LNCaP clone FGC (cell line): ENCODE results near the gene DCLK2.

Source experiments
- DNase-seq: peaks from one replicate; pipeline ENCODE4 v3.0.0-alpha.2; 2011; ENCODE audit warnings: low read depth
- H3K4me3 ChIP-seq: 2 replicates; pipeline ENCODE4 v1.5.1; 2011; ENCODE audit warnings: mild to moderate bottlenecking, low read depth, low read length, control low read depth
- TF ChIP-seq, protein P1 (sequence below): IDR thresholded peaks from 2 replicates; pipeline ENCODE4 v1.5.1; 2012; ENCODE audit warnings: mild to moderate bottlenecking; ENCODE audit not compliant: control insufficient read depth, insufficient read depth; ENCODE audit errors: extremely low read depth

The DCLK2 gene

DNA sequence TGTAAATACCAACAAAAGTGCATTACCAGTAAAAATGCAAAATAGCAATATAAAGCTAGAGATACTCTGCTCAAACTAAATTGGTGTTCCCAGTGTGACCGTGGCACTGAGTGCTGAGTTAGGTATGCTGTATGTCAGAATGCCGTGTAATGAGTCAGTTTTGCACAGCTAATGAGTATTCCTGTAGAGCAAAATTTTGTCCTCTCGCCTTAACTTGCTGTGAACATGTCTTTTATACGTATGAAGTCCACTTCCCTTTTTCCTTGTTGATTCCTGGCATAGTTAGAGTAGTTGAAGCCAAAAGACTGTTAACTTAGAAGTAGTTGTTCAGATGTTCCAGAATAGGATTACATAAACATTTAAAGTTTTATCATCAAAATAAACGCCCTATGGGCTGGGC is 11.5 kb downstream of the DCLK2 start:
- no peak overlapping the region for H3K4me3 ChIP-seq
- DNase-seq = no peak
- TF ChIP-seq, protein P1, sequence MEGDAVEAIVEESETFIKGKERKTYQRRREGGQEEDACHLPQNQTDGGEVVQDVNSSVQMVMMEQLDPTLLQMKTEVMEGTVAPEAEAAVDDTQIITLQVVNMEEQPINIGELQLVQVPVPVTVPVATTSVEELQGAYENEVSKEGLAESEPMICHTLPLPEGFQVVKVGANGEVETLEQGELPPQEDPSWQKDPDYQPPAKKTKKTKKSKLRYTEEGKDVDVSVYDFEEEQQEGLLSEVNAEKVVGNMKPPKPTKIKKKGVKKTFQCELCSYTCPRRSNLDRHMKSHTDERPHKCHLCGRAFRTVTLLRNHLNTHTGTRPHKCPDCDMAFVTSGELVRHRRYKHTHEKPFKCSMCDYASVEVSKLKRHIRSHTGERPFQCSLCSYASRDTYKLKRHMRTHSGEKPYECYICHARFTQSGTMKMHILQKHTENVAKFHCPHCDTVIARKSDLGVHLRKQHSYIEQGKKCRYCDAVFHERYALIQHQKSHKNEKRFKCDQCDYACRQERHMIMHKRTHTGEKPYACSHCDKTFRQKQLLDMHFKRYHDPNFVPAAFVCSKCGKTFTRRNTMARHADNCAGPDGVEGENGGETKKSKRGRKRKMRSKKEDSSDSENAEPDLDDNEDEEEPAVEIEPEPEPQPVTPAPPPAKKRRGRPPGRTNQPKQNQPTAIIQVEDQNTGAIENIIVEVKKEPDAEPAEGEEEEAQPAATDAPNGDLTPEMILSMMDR = no peak

DNA sequence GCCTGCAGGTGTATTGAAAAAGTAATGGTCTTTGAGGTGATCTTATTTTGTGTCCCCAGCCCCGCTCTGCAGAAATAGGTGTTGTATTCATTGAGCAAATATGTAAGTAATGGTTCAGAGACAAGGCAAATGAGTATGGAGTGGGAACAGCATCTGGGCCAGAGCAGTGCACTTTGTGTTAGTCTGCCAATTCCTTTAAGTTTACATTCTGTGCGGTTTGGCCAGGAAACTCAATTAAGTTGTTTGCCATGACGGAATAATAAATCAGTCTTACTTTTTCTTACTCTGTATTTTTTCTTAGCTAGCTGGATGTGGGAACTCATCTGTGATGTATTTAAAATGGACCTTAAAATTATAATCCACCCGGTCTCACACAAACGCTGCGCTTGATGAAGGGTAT is 12.6 kb downstream of the DCLK2 start:
- TF ChIP-seq, protein P1 = no peak
- DNase-seq = peak; percentile 63
- no peak overlapping the region for H3K4me3 ChIP-seq

DNA sequence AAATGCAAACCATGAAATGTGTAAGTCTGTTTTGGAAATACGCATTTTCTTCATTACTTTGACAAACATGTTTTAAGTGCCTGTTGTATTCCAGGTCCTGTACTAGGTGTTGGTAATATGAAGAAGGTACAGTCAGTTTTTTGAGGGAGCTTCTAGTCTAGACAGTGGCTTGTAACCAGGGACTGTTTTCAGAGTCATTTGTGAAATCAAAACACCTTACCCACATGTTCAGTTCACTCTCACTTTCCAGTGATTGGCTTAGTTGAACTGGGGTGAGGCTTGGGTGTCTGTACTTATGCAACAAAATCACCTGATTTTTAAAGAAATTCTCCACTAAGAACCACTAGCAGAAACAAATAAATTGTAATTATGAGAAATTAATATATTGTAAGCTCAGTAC is 16.4 kb downstream of the DCLK2 start:
- H3K4me3 ChIP-seq = no peak overlapping the region
- TF ChIP-seq, protein P1 = no peak
- no peak for DNase-seq

DNA sequence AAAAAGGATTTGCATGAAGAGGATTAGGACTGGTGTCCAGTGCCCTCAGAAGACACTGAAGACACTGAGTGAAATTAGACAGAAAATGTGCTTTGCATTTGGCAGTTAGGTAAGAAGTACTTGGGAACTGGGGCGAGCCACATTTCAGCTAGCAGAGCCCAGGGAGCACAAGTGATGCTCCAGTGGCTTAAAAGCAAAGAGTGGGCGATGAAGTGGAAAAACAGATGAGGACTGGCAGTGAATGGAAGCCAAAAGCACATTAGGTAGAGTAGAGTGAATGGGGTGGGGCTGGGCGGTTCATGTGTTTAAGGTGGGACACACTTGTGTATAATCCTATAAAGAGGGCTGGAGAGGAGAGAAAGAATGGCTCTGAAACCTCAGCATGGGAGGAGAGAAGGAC is 18.4 kb downstream of the DCLK2 start:
- TF ChIP-seq, protein P1 = no peak
- DNase-seq = no peak
- no peak overlapping the region for H3K4me3 ChIP-seq

DNA sequence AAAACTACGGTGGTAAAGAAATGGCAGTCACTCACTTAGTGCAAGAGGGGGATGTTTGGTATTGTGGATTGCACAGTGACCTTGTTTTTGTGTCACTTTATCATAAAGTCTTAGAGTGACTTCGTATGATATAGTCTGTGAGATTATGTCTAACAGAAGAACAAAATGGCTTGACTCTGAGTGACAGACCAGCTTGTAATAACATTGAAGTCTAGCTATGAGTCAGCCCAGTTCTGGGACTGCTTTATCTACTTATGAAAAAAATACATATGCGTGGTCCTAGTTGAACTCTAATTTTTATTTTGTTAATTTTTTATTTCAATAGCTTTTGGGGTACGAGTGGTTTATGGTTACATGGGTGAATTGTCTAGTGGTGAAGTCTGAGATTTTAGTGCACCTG is 20.0 kb downstream of the DCLK2 start:
- DNase-seq = no peak
- no peak overlapping the region for H3K4me3 ChIP-seq
- TF ChIP-seq, protein P1 = no peak

DNA sequence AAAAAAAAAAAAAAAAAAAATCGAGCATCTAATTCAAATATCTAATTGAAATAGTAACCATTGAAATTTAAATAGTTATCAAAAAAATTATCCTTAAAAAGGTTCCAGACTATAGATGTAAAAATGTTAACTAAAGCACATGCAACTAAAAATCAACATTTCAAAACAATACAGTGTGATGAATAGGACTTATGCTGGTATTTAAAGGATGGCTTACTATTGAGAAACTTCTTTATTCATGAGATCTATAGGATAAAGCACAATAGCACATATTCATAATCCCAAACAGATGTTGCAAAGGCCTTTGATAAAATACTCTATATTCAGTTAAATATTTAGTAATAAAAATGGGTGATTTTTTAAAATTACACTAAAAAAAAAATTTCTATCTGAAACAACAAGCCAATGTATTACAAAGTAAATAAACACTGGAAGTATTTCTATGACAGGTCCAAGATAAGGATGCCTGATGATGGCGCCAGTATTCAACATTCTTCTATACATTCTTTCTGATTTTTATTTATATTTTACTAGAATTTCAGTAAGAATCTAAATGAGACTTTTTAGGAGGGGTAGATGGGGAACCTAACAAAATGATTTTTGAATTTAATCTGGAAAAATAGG is 26.3 kb downstream of the DCLK2 start:
- DNase-seq = no peak
- no peak overlapping the region for H3K4me3 ChIP-seq
- TF ChIP-seq, protein P1 = no peak

DNA sequence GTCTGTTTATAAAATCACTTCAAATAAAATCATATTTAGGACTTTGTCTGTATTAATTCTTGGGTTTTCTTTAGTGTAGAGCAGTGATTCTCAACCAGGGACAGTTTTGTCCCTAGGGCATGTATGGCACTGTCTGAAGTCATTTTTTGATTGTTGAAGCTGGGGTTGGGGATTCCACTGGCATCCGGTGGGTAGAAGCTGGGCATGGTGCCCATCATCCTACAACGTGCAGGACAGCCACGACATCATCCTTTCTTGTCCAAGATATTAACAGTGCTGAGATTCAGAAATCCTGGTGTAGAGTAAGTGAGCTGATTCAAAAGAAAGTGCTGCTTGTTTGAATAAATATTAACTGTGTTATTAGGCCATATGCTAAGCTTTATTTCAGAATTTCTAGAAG is 28.6 kb downstream of the DCLK2 start:
- no peak for DNase-seq
- no peak overlapping the region for H3K4me3 ChIP-seq
- TF ChIP-seq, protein P1 = no peak
